MM.1S (cell line): ENCODE measurements around the gene ZNF793.

Source experiments
- DNase-seq: peaks from one replicate; pipeline ENCODE4 v3.0.0-alpha.2; 2015
- H2AFZ ChIP-seq: fragments of 300-600 bp; sonication (generic); 2 replicates; pipeline ENCODE4 v1.6.0; 2016; ENCODE audit warnings: antibody characterized with exemption, low read length
- H3F3A ChIP-seq: fragments of 300-600 bp; sonication (generic); 2 replicates; pipeline ENCODE4 v1.6.1; 2016; ENCODE audit warnings: mild to moderate bottlenecking, antibody characterized with exemption, low read length, moderate library complexity, mixed read lengths; ENCODE audit not compliant: insufficient read depth
- H3K27ac ChIP-seq: fragments of 300-600 bp; sonication (generic); 2 replicates; pipeline ENCODE4 v1.5.1; 2016; ENCODE audit warnings: mild to moderate bottlenecking, low read length
- H3K27me3 ChIP-seq: fragments of 300-600 bp; sonication (generic); replicated peaks from 2 replicates; pipeline ENCODE4 v1.6.0; 2016; ENCODE audit warnings: low read length; ENCODE audit not compliant: insufficient read depth
- H3K36me3 ChIP-seq: fragments of 300-600 bp; sonication (generic); replicated peaks from 2 replicates; pipeline ENCODE4 v1.6.1; 2016; ENCODE audit warnings: mild to moderate bottlenecking, low read length, mixed read lengths; ENCODE audit not compliant: insufficient read depth
- H3K4me1 ChIP-seq: fragments of 300-600 bp; sonication (generic); 2 replicates; pipeline ENCODE4 v1.6.1; 2016; ENCODE audit warnings: low read length, mixed read lengths
- H3K4me2 ChIP-seq: fragments of 300-600 bp; sonication (generic); 2 replicates; pipeline ENCODE4 v1.6.0; 2016; ENCODE audit warnings: low read depth, low read length
- H3K4me3 ChIP-seq: fragments of 300-600 bp; sonication (generic); 2 replicates; pipeline ENCODE4 v1.5.1; 2016; ENCODE audit warnings: low read length, mixed read lengths
- H3K79me2 ChIP-seq: fragments of 300-600 bp; sonication (generic); 2 replicates; pipeline ENCODE4 v1.6.1; 2016; ENCODE audit warnings: mixed run types, low read length, mixed read lengths
- H3K9ac ChIP-seq: fragments of 300-600 bp; sonication (generic); 2 replicates; pipeline ENCODE4 v1.6.1; 2016; ENCODE audit warnings: low read length, mixed read lengths
- H3K9me2 ChIP-seq: fragments of 300-600 bp; sonication (generic); replicated peaks from 2 replicates; pipeline ENCODE4 v1.6.1; 2016; ENCODE audit warnings: mild to moderate bottlenecking, low read length, mixed read lengths; ENCODE audit not compliant: insufficient read depth
- H3K9me3 ChIP-seq: fragments of 300-600 bp; sonication (generic); replicated peaks from 2 replicates; pipeline ENCODE4 v1.6.1; 2016; ENCODE audit warnings: mild to moderate bottlenecking, low read length, mixed read lengths; ENCODE audit not compliant: insufficient read depth
- H4K20me1 ChIP-seq: fragments of 300-600 bp; sonication (generic); 2 replicates; pipeline ENCODE4 v1.6.1; 2016; ENCODE audit warnings: mild to moderate bottlenecking, low read length, moderate library complexity, mixed read lengths; ENCODE audit not compliant: insufficient read depth
- CTCF ChIP-seq: fragments of 300-600 bp; sonication (generic); IDR thresholded peaks from 2 replicates; pipeline ENCODE4 v1.5.1; 2016; ENCODE audit warnings: antibody characterized with exemption, low read length, mixed read lengths
- EZH2 ChIP-seq: fragments of 300-600 bp; sonication (generic); optimal IDR thresholded peaks from 2 replicates; pipeline ENCODE3; 2017; ENCODE audit warnings: low read depth, mild to moderate bottlenecking, antibody characterized with exemption, low read length, mixed read lengths
- EZH2phosphoT487 ChIP-seq: fragments of 300-600 bp; sonication (generic); IDR thresholded peaks from 2 replicates; pipeline ENCODE4 v1.6.1; 2018; ENCODE audit warnings: antibody characterized with exemption, low read length

Gene ZNF793

GRCh38 chr19:37472165-37472564, 34.6 kb upstream of the ZNF793 start:
- H3K79me2 ChIP-seq: no peaks in the 10 kb centered on the region
- no peaks in the 10 kb centered on the region for H3K9me3 ChIP-seq
- no peaks in the 10 kb centered on the region for H3K9me2 ChIP-seq
- no peaks in the 10 kb centered on the region for H3K36me3 ChIP-seq
- no peaks in the 10 kb centered on the region for H3K4me1 ChIP-seq
- H3K27me3 ChIP-seq: no peaks in the 10 kb centered on the region
- TF ChIP-seq EZH2phosphoT487: no peak
- no peak for TF ChIP-seq CTCF
- no peak for TF ChIP-seq EZH2
- DNase-seq: no peak
- H3F3A ChIP-seq: no peaks in the 10 kb centered on the region
- no peak overlapping the region for H3K9ac ChIP-seq
- H4K20me1 ChIP-seq: no peaks in the 10 kb centered on the region
- H3K27ac ChIP-seq: no peak overlapping the region
- no peak overlapping the region for H2AFZ ChIP-seq
- H3K4me3 ChIP-seq: no peak overlapping the region
- no peak overlapping the region for H3K4me2 ChIP-seq

- Histone ChIP-seq H3K4me1 (no peaks in the 10 kb centered on the region), H3K4me3 (no peak overlapping the region), H4K20me1 (no peaks in the 10 kb centered on the region), H3K9ac (no peak overlapping the region), H3K27me3 (no peaks in the 10 kb centered on the region), H3F3A (no peaks in the 10 kb centered on the region), H3K9me3 (no peaks in the 10 kb centered on the region; the same call in 1 of the 2 replicates), H3K9me2 (no peaks in the 10 kb centered on the region), H3K79me2 (no peaks in the 10 kb centered on the region), H3K36me3 (no peaks in the 10 kb centered on the region), H3K27ac (no peak overlapping the region), H3K4me2 (no peak overlapping the region), H2AFZ (no peak overlapping the region)
- TF ChIP-seq EZH2 (no peak), CTCF (no peak), EZH2phosphoT487 (no peak)
- no peak for DNase-seq
Observed at GRCh38 chr19:37484406-37485168, 22.2 kb upstream of the ZNF793 start.

GRCh38 chr19:37492213-37492612, 14.5 kb upstream of the ZNF793 start:
- H4K20me1 ChIP-seq: no peaks in the 10 kb centered on the region
- no peaks in the 10 kb centered on the region for H3K27me3 ChIP-seq
- no peak overlapping the region for H3K4me2 ChIP-seq
- H2AFZ ChIP-seq: no peak overlapping the region
- no peak overlapping the region for H3K27ac ChIP-seq
- H3K36me3 ChIP-seq: no peaks in the 10 kb centered on the region
- H3K4me3 ChIP-seq: no peak overlapping the region
- H3K79me2 ChIP-seq: no peaks in the 10 kb centered on the region
- DNase-seq: no peak
- no peaks in the 10 kb centered on the region for H3F3A ChIP-seq
- no peaks in the 10 kb centered on the region for H3K9me2 ChIP-seq
- TF ChIP-seq EZH2: no peak
- TF ChIP-seq EZH2phosphoT487: no peak
- TF ChIP-seq CTCF: no peak
- H3K4me1 ChIP-seq: no peaks in the 10 kb centered on the region
- no peak overlapping the region for H3K9ac ChIP-seq
- no peaks in the 10 kb centered on the region for H3K9me3 ChIP-seq
